Measurements from ENCODE around the gene ACADM.

- no peak for TF ChIP-seq EZH2 (IDR thresholded peaks at IDR 0.05)
- TF ChIP-seq POLR2AphosphoS5 (IDR thresholded peaks at IDR 0.05; ENCODE audit: borderline replicate concordance, low read depth, low read length): no peak
- no peak for TF ChIP-seq FOXP2 (optimal IDR thresholded peaks at IDR 0.05; ENCODE audit: control extremely low read depth, extremely low read length, insufficient read depth)
Measured at GRCh38 chr1:75792091-75792490, 67.6 kb downstream of the ACADM start.

Data from SK-N-MC (cell line).